ENCODE measurements around the gene ROBO1. TPM values are rescaled to one million over a fixed set of nuclear protein-coding genes. Genes with fewer than 3 reads are reported as not detected.
A peak's percentile ranks its signal among the peaks of the same experiment; 100 is the strongest.

Gene ROBO1
- total and polyA plus RNA-seq, 2 of the 8 experiments (the other 6 are each of a cell fraction or from before 2014, with no cell fraction given): 51.4 to 91.0 TPM

DNA sequence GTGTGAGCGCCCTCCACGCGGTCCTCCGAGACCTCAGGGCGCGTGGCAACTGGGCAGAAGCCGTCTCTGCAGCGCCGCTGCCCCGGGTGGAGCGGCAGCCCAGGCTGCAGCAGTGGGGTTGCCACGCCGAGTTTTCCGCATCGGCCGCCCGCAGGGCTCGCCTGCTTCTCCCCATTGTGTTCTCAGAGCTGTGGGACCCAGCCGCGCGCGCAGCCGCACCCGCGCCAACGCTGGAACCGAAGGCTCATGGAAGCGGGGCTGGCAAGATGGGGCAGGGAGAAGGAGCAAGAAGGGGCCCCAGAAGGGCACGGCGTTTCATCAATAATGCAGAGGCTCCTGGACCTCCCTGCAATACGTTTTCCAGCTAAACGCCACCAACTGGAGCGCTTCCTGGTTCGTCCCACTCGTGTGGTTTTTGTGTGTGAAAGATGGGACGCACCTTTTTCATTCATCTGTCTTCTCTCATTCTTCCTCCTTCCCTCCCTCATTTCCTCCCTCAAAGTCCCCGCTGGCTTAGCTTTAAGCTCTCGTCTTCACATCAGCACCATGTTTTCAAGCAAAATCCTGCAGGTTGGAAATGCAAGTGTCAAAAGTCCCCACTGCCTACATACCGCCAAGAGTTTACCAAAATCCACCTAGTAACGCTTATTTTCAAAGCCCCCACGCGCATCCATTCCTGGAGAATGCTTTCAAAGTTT lies 1.2 kb downstream of the ROBO1 start:
- H4K91ac ChIP-seq (replicated peaks; ENCODE audit: insufficient read length, low read length): no peak overlapping the region
- peaks cover 0 to 9% (median 4%) of the 10 kb centered on the region in 4 experiments; a peak in 6 of 7 replicates for H3K4me1 ChIP-seq (replicated peaks in 1 of 4; ENCODE audit: control insufficient read depth in 3 of 4, insufficient read depth in 4 of 4, low read length in 3 of 4)
- 3% methylated on average over 42 of the region's 42 CpGs; no CpG with 5 or more reads in 1 of the 2 experiments for WGBS, 2 experiments (ENCODE audit: extremely low coverage in 1 of 2, insufficient coverage in 1 of 2, insufficient read length in 1 of 2, insufficient replicate concordance in 2 of 2, low coverage in 1 of 2, low lambda C conversion rate in 2 of 2, missing lambda C conversion rate in 1 of 2)
- no peak overlapping the region for H4K8ac ChIP-seq (ENCODE audit: extremely low read depth, insufficient read depth, low read length)
- no peaks in the 10 kb centered on the region for H4K20me1 ChIP-seq (replicated peaks in 1 of 2; ENCODE audit: control insufficient read depth in 1 of 2, insufficient read depth in 2 of 2, low read length in 2 of 2)
- H3K23me2 ChIP-seq (ENCODE audit: low read depth, low read length): peaks cover 16% of the 10 kb centered on the region
- peak overlapping the region; percentile 85 for H2AFZ ChIP-seq (ENCODE audit: low read length)
- H3K27ac ChIP-seq (ENCODE audit: low read depth, low read length): no peak overlapping the region
- no peak overlapping the region for H4K5ac ChIP-seq (ENCODE audit: insufficient read length, low read depth, low read length)
- CTCF ChIA-PET (ENCODE audit: partially characterized antibody): interaction anchor here (0.7 to 1.8 kb wide), 5 partner anchors 9 to 162 kb away, joined by 3 to 5 read pairs (median 4); no protein-coding TSS in a partner anchor
- no peak overlapping the region for H3K56ac ChIP-seq (replicated peaks; ENCODE audit: insufficient read length, low read depth, low read length)
- H2BK5ac ChIP-seq (ENCODE audit: low read depth, low read length): no peak overlapping the region
- H3K18ac ChIP-seq (ENCODE audit: extremely low read depth, low read length): no peak overlapping the region
- peaks cover 0 to 4% of the 10 kb centered on the region in 2 experiments; a peak in 1 of 4 replicates for H3K9me3 ChIP-seq (ENCODE audit: insufficient read depth in 2 of 2, low read depth in 1 of 2, low read length in 1 of 2)
- H3K4me3 ChIP-seq (ENCODE audit: extremely low read depth in 1 of 4, insufficient read depth in 2 of 4, low read depth in 3 of 4, low read length in 4 of 4): peak overlapping the region; percentile 51 to 69 (median 54)
- H2BK15ac ChIP-seq (ENCODE audit: low read length): no peak overlapping the region
- DNase-seq (ENCODE audit: low read depth in 1 of 2, low spot score in 2 of 2) (peak in 1 of 2 experiments; percentile 53), FAIRE-seq (no peak)
- no peak overlapping the region for H2AK5ac ChIP-seq (ENCODE audit: low read depth, low read length)
- peak overlapping the region; percentile 92 to 97 for H3K4me2 ChIP-seq (ENCODE audit: insufficient read depth in 1 of 2, low read depth in 2 of 2, low read length in 2 of 2)
- no peak overlapping the region for H3K9ac ChIP-seq (replicated peaks in 1 of 4; ENCODE audit: extremely low read depth in 1 of 4, low read depth in 3 of 4, low read length in 3 of 4)
- no peak overlapping the region for H3K23ac ChIP-seq (ENCODE audit: insufficient read length)
- no peak overlapping the region for H3K4ac ChIP-seq (replicated peaks; ENCODE audit: insufficient read length, low read depth, low read length)
- no peak overlapping the region for H2BK12ac ChIP-seq (ENCODE audit: low read depth, low read length)
- no peaks in the 10 kb centered on the region for H3K79me2 ChIP-seq (ENCODE audit: control insufficient read depth in 1 of 2, insufficient read depth in 2 of 2, low read length in 2 of 2)
- H3K79me1 ChIP-seq (ENCODE audit: low read depth, low read length): no peaks in the 10 kb centered on the region
- no peak overlapping the region for H3K14ac ChIP-seq (ENCODE audit: insufficient read length)
- peaks cover 15 to 35% (median 27%) of the 10 kb centered on the region in 4 experiments for H3K27me3 ChIP-seq (replicated peaks in 1 of 4; ENCODE audit: control insufficient read depth in 3 of 4, extremely low read depth in 1 of 4, insufficient read depth in 3 of 4, low read length in 3 of 4)
- no peak overlapping the region for H2BK20ac ChIP-seq (ENCODE audit: low read length)
- POLR2A ChIA-PET (ENCODE audit: partially characterized antibody): no interaction called here
- H2BK120ac ChIP-seq (replicated peaks; ENCODE audit: low read depth, low read length): no peak overlapping the region
- H3K36me3 ChIP-seq (ENCODE audit: control insufficient read depth in 2 of 4, insufficient read depth in 4 of 4, low read length in 3 of 4): no peaks in the 10 kb centered on the region
- TF ChIP-seq E2F6 (IDR thresholded peaks at IDR 0.05): 0 out of 2 replicates have a peak, but pooled peaks have one; percentile 31
- no peak for TF ChIP-seq TEAD4 (IDR thresholded peaks at IDR 0.05; ENCODE audit: low read depth, low read length)
- TF ChIP-seq RNF2 (IDR thresholded peaks at IDR 0.05; ENCODE audit: borderline replicate concordance, low read depth, low read length, missing control alignments, poor library complexity, severe bottlenecking): peak; percentile 53
- TF ChIP-seq SUZ12 (IDR thresholded peaks at IDR 0.05; ENCODE audit: low read length): peak; percentile 85
- TF ChIP-seq KDM4A (IDR thresholded peaks at IDR 0.05; ENCODE audit: low read depth, low read length, severe bottlenecking): peak; percentile 86
- TF ChIP-seq KDM5A (IDR thresholded peaks at IDR 0.05; ENCODE audit: low read length): no peak
- peak; percentile 36; the same call in 1 of the 2 replicates for TF ChIP-seq BACH1 (IDR thresholded peaks at IDR 0.05; ENCODE audit: low read length)
- TF ChIP-seq FOSL1 (IDR thresholded peaks at IDR 0.05; ENCODE audit: insufficient read depth, low read depth, low read length): no peak
- TF ChIP-seq KDM1A (IDR thresholded peaks at IDR 0.05; ENCODE audit: borderline replicate concordance, low read length): no peak
- peak; percentile 69 for TF ChIP-seq EZH2 (IDR thresholded peaks at IDR 0.05; ENCODE audit: low read depth, low read length, severe bottlenecking)
